B cell (primary cell): ENCODE data around the gene SLC25A21.

Experiments used
- CTCF ChIP-seq: fragments of 200-600 bp; IDR thresholded peaks from one replicate; pipeline ENCODE4 v1.8.0; 2022; ENCODE audit warnings: antibody characterized with exemption, mild to moderate bottlenecking
- EZH2 ChIP-seq: IDR thresholded peaks from 2 replicates; pipeline ENCODE4 v1.6.1; 2012; ENCODE audit warnings: borderline replicate concordance, low read depth, mild to moderate bottlenecking, moderate library complexity, low read length; ENCODE audit not compliant: insufficient read depth, poor library complexity, severe bottlenecking

GRCh38 chr14:36751920-36752319 lies 420.5 kb downstream of the SLC25A21 start:
- no peak for TF ChIP-seq CTCF
- TF ChIP-seq EZH2 = no peak
